IMR-90 (cell line): ENCODE results near the gene SPATA33. TPM values are rescaled to one million over a fixed set of nuclear protein-coding genes. Genes with fewer than 3 reads are reported as not detected.

Experiments
- ATAC-seq: fragments of 200-7000 bp; cut with Tn5 transposase; 2 replicates; pipeline ENCODE4 v1.9.1; 2020; ENCODE audit warnings: low read depth, mild to moderate bottlenecking, moderate library complexity
- BruUV-seq: library from RNA; stranded (reverse); fragments of 400-500 nt; replicated peaks from 2 replicates; lab custom pipeline; 2021; lab: Mats Ljungman, UMichigan
- CTCF ChIA-PET: fragments of 300-600 bp; formaldehyde crosslinking; extraction: SDS; loops from one replicate; lab custom pipeline; 2021; ENCODE audit warnings: antibody characterized with exemption; lab: Yijun Ruan, JAX
- POLR2A ChIA-PET: fragments of 300-600 bp; sonication (Branson Sonifier 250); formaldehyde crosslinking; loops from one replicate; lab custom pipeline; 2022; ENCODE audit warnings: antibody characterized with exemption; ENCODE audit not compliant: unreplicated experiment; lab: Charles Lee
- DNase-seq: peaks from one replicate; pipeline ENCODE4 v3.0.0; 2013
- H2AFZ ChIP-seq: replicated peaks from 2 replicates; pipeline ENCODE3; 2013; ENCODE audit warnings: low read length, mild to moderate bottlenecking; ENCODE audit not compliant: poor library complexity
- H2AK5ac ChIP-seq: 2 replicates; pipeline ENCODE4 v1.6.1; 2013; ENCODE audit warnings: low read depth, low read length, inconsistent platforms
- H2AK9ac ChIP-seq: replicated peaks from 2 replicates; pipeline ENCODE3; 2013; ENCODE audit warnings: mild to moderate bottlenecking, low read depth, low read length, moderate library complexity; ENCODE audit not compliant: poor library complexity
- H2BK120ac ChIP-seq: 2 replicates; pipeline ENCODE4 v1.6.1; 2013; ENCODE audit warnings: low read depth, low read length, inconsistent platforms
- H2BK15ac ChIP-seq: 3 replicates; pipeline ENCODE4 v1.6.1; 2013; ENCODE audit warnings: low read depth, low read length, inconsistent platforms
- H2BK20ac ChIP-seq: 2 replicates; pipeline ENCODE4 v1.6.1; 2013; ENCODE audit warnings: low read depth, mild to moderate bottlenecking, inconsistent platforms, low read length, moderate library complexity
- H2BK5ac ChIP-seq: 2 replicates; pipeline ENCODE4 v1.6.1; 2013; ENCODE audit warnings: mild to moderate bottlenecking, low read depth, low read length, inconsistent platforms; ENCODE audit not compliant: poor library complexity, severe bottlenecking
- H3K14ac ChIP-seq: replicated peaks from 2 replicates; pipeline ENCODE4 v1.6.1; 2013; ENCODE audit warnings: low read depth, low read length, inconsistent platforms
- H3K18ac ChIP-seq: 2 replicates; pipeline ENCODE4 v1.6.1; 2013; ENCODE audit warnings: low read depth, low read length, control low read depth
- H3K23ac ChIP-seq: 2 replicates; pipeline ENCODE4 v1.6.1; 2013; ENCODE audit warnings: low read depth, low read length, inconsistent platforms
- H3K27ac ChIP-seq: 2 replicates; pipeline ENCODE4 v1.5.1; 2013; ENCODE audit warnings: mild to moderate bottlenecking, control low read depth, low read length; ENCODE audit not compliant: insufficient read depth
- H3K27me3 ChIP-seq: 2 replicates; pipeline ENCODE4 v1.6.1; 2013; ENCODE audit warnings: low read length; ENCODE audit not compliant: control insufficient read depth, insufficient read depth
- H3K36me3 ChIP-seq: 2 replicates; pipeline ENCODE4 v1.6.1; 2013; ENCODE audit warnings: low read length, mixed read lengths; ENCODE audit not compliant: control insufficient read depth, insufficient read depth
- H3K4ac ChIP-seq: 2 replicates; pipeline ENCODE4 v1.6.1; 2013; ENCODE audit warnings: low read depth, low read length, inconsistent platforms
- H3K4me1 ChIP-seq: 2 replicates; pipeline ENCODE4 v1.6.1; 2013; ENCODE audit warnings: low read length, mixed read lengths; ENCODE audit not compliant: control insufficient read depth, insufficient read depth
- H3K4me2 ChIP-seq: 2 replicates; pipeline ENCODE4 v1.6.1; 2013; ENCODE audit warnings: low read depth, mild to moderate bottlenecking, control low read depth, low read length, moderate library complexity
- H3K4me3 ChIP-seq: 2 replicates; pipeline ENCODE4 v1.5.1; 2013; ENCODE audit warnings: low read depth, mild to moderate bottlenecking, control low read depth, low read length, moderate library complexity; ENCODE audit not compliant: insufficient read depth
- H3K56ac ChIP-seq: 2 replicates; pipeline ENCODE4 v1.6.1; 2013; ENCODE audit warnings: low read length, inconsistent platforms; ENCODE audit not compliant: insufficient read depth; ENCODE audit errors: extremely low read depth
- H3K79me1 ChIP-seq, 2 experiments: 2 replicates each; pipeline ENCODE4 v1.6.1; 2013; ENCODE audit warnings: low read length in 2 of 2, inconsistent platforms in 1 of 2, low read depth in 1 of 2
- H3K9ac ChIP-seq: 2 replicates; pipeline ENCODE4 v1.6.1; 2013; ENCODE audit warnings: low read depth, low read length, control low read depth
- H3K9me1 ChIP-seq: 2 replicates; pipeline ENCODE4 v1.6.1; 2013; ENCODE audit warnings: low read length, inconsistent platforms; ENCODE audit not compliant: insufficient read depth
- H3K9me3 ChIP-seq: 2 replicates; pipeline ENCODE4 v1.6.1; 2013; ENCODE audit warnings: low read length; ENCODE audit not compliant: control insufficient read depth, insufficient read depth
- H4K20me1 ChIP-seq: 2 replicates; pipeline ENCODE4 v1.6.1; 2013; ENCODE audit warnings: low read length, inconsistent platforms; ENCODE audit not compliant: insufficient read depth
- H4K5ac ChIP-seq: 2 replicates; pipeline ENCODE4 v1.6.1; 2013; ENCODE audit warnings: mild to moderate bottlenecking, low read depth, low read length, control low read depth
- H4K8ac ChIP-seq, 2 experiments: 2 replicates each; pipeline ENCODE4 v1.6.1; 2013; ENCODE audit warnings: low read depth in 2 of 2, low read length in 2 of 2, control low read depth in 1 of 2, inconsistent platforms in 1 of 2
- H4K91ac ChIP-seq: 2 replicates; pipeline ENCODE4 v1.6.1; 2013; ENCODE audit warnings: low read depth, low read length, inconsistent platforms; ENCODE audit not compliant: insufficient read depth
- CEBPB ChIP-seq: IDR thresholded peaks from 2 replicates; pipeline ENCODE4 v1.6.1; 2012; ENCODE audit warnings: low read depth, low read length, improper control_type of control experiment
- CHD1 ChIP-seq: IDR thresholded peaks from 2 replicates; pipeline ENCODE4 v1.6.1; 2012; ENCODE audit warnings: low read depth, low read length, improper control_type of control experiment
- WGBS, 2 experiments: methylation state at CpG; one replicate each; pipeline versions ENCODE4 v1.1.5 to v1.1.7; 2013; ENCODE audit warnings: missing lambda C conversion rate in 2 of 2; ENCODE audit not compliant: insufficient read length in 1 of 2; ENCODE audit errors: extremely low coverage in 2 of 2; 5-methylcytosine and 5-hydroxymethylcytosine counted together
- dilution Hi-C: fragments of 300-500 bp; cut with HindIII; formaldehyde crosslinking; loops from one replicate; pipeline ENCODE4 v1.14.3; 2018; ENCODE audit warnings: low sequenced_read_pairs; ENCODE audit not compliant: unreplicated experiment
- in situ Hi-C: fragments of 300-500 bp; cut with MboI; formaldehyde crosslinking; loops from 3 replicates; pipeline ENCODE4 v1.14.3; 2019; ENCODE audit warnings: low sequenced_read_pairs, inconsistent platforms, mixed read lengths
- intact Hi-C: fragments of 100-400 bp; cut with micrococcal nuclease; formaldehyde crosslinking; loops from 2 replicates; pipeline ENCODE4 v1.10.0; 2022
- polyA plus RNA-seq, 3 experiments: library from polyadenylated mRNA; depleted of rRNA; stranded (reverse); fragments of >200 nt; gene quantifications; 2 replicates each; pipeline ENCODE4 v1.2.3, GENCODE V29; 2012; ENCODE audit warnings: low replicate concordance in 1 of 3
- total RNA-seq: library from RNA; depleted of rRNA; stranded (reverse); fragments of >200 nt; gene quantifications from 2 replicates; pipeline ENCODE4 v1.2.3, GENCODE V29; 2012

The SPATA33 gene
- total and polyA plus RNA-seq, 2 of the 4 experiments (the other 2 are of a cell fraction), result 0.90 to 3.4 TPM

GRCh38 chr16:89618109-89618998 is 39.3 kb upstream of the SPATA33 start:
- no peak overlapping the region for H3K56ac ChIP-seq
- in situ Hi-C loops (no loop called here), intact Hi-C loops (no loop called here), dilution Hi-C loops (no loop called here)
- H2BK5ac ChIP-seq, result no peak overlapping the region
- H4K91ac ChIP-seq, result no peak overlapping the region
- peaks cover 2% of the 10 kb centered on the region; the same call in 1 of the 2 replicates for H3K4me1 ChIP-seq
- ChIA-PET CTCF (no interaction called here), POLR2A (no interaction called here)
- no peak overlapping the region for H3K4me3 ChIP-seq
- H2AFZ ChIP-seq, result no peak overlapping the region
- H3K79me1 ChIP-seq, result no peaks in the 10 kb centered on the region
- H2BK20ac ChIP-seq, result no peak overlapping the region
- ATAC-seq, result peak; percentile 37
- H2AK5ac ChIP-seq, result no peak overlapping the region; the same call in 1 of the 2 replicates
- no CpG with 5 or more reads among the region's 16 CpGs for WGBS, 2 experiments
- no peak overlapping the region for H3K23ac ChIP-seq
- no peak overlapping the region for H3K9ac ChIP-seq
- no peak for DNase-seq
- no peak overlapping the region for H2BK15ac ChIP-seq
- H3K4ac ChIP-seq, result no peak overlapping the region
- no TSS peak for BruUV-seq
- no peaks in the 10 kb centered on the region for H3K36me3 ChIP-seq
- no peak overlapping the region for H2AK9ac ChIP-seq
- no peak overlapping the region for H3K14ac ChIP-seq
- H3K27ac ChIP-seq, result no peak overlapping the region
- H4K5ac ChIP-seq, result no peak overlapping the region
- H3K27me3 ChIP-seq, result peaks cover 22% of the 10 kb centered on the region
- TF ChIP-seq CEBPB (peak; percentile 75), CHD1 (no peak)
- H3K18ac ChIP-seq, result no peak overlapping the region
- no peak overlapping the region for H3K4me2 ChIP-seq
- no peaks in the 10 kb centered on the region for H3K9me3 ChIP-seq
- H2BK120ac ChIP-seq, result no peak overlapping the region
- H4K8ac ChIP-seq, result no peak overlapping the region
- no peaks in the 10 kb centered on the region for H4K20me1 ChIP-seq
- no peaks in the 10 kb centered on the region for H3K9me1 ChIP-seq
